A549 (cell line): ENCODE measurements around the gene IL17A. TPM values are rescaled to one million over a fixed set of nuclear protein-coding genes. Genes with fewer than 3 reads are reported as not detected.

Source experiments
- ATAC-seq, 2 experiments: fragments of 200-7000 bp in 1 of 2; fragments of >200 bp in 1 of 2; cut with Nextera tagmentation in 1 of 2; cut with Tn5 transposase in 1 of 2; 3 replicates each; pipeline versions ENCODE4 v1.8.0 to v1.9.1; 2018 to 2020; ENCODE audit warnings: mild to moderate bottlenecking in 1 of 2, moderate library complexity in 1 of 2
- CTCF ChIA-PET: fragments of 300-600 bp; sonication (Branson Sonifier 250); formaldehyde crosslinking; extraction: SDS; loops from one replicate; lab custom pipeline; 2021; ENCODE audit warnings: antibody characterized with exemption, inconsistent platforms; lab: Yijun Ruan, JAX
- POLR2A ChIA-PET: fragments of 350-600 bp; formaldehyde crosslinking; extraction: SDS; loops from one replicate; lab custom pipeline; 2021; ENCODE audit warnings: antibody characterized with exemption, inconsistent platforms; lab: Yijun Ruan, JAX
- DNase-seq, 2 experiments: peaks; one replicate each; pipeline versions ENCODE4 v3.0.0 to v3.0.0-alpha.2; 2011 to 2016; ENCODE audit warnings: low read depth in 1 of 2, low spot score in 1 of 2
- FAIRE-seq: peaks from 2 replicates; lab custom pipeline; 2011; peaks lifted over from hg19 to GRCh38; lab: Jason Lieb, UNC
- H3K27ac ChIP-seq, 2 experiments: fragments of >200 bp; sonication (Bioruptor Twin); formaldehyde crosslinking; 3 replicates each; pipeline ENCODE4 v1.5.1; 2016 to 2017
- H3K4me1 ChIP-seq: fragments of >200 bp; sonication (Bioruptor Twin); formaldehyde crosslinking; 3 replicates; pipeline ENCODE4 v1.6.1; 2016
- H3K4me2 ChIP-seq: fragments of >200 bp; sonication (Bioruptor Twin); formaldehyde crosslinking; 3 replicates; pipeline ENCODE4 v1.6.1; 2016
- H3K4me3 ChIP-seq: fragments of >200 bp; sonication (Bioruptor Twin); formaldehyde crosslinking; 3 replicates; pipeline ENCODE4 v1.5.1; 2016
- H3K9me3 ChIP-seq: fragments of >200 bp; sonication (Bioruptor Twin); formaldehyde crosslinking; 3 replicates; pipeline ENCODE4 v1.6.1; 2016
- ATOH8 ChIP-seq: fragments of 250-450 bp; sonication (Bioruptor Pico); IDR thresholded peaks from 2 replicates; pipeline ENCODE4 v1.5.0; 2020; ENCODE audit warnings: low read depth, mild to moderate bottlenecking, moderate library complexity
- CBX2 ChIP-seq: fragments of 200-600 bp; sonication (generic); IDR thresholded peaks from 2 replicates; pipeline ENCODE4 v1.6.1; 2016; ENCODE audit warnings: low read depth, mild to moderate bottlenecking, borderline replicate concordance
- CEBPB ChIP-seq, 2 experiments: fragments of >200 bp in 1 of 2; sonication (Bioruptor Twin) in 1 of 2; formaldehyde crosslinking in 1 of 2; IDR thresholded peaks; 2 replicates each; pipeline ENCODE4 v1.6.1; 2012 to 2016
- FOSL2 ChIP-seq, 2 experiments: fragments of 450-650 bp in 1 of 2; fragments of >200 bp in 1 of 2; sonication (Bioruptor Twin) in 1 of 2; formaldehyde crosslinking; IDR thresholded peaks; 2 replicates each; pipeline versions ENCODE4 v1.5.0 to v1.6.1; 2016 to 2020; ENCODE audit warnings: mild to moderate bottlenecking in 1 of 2, moderate library complexity in 1 of 2
- GATA3 ChIP-seq: IDR thresholded peaks from 2 replicates; pipeline ENCODE4 v1.6.1; 2012; ENCODE audit warnings: borderline replicate concordance
- HMGXB4 ChIP-seq: fragments of 250-450 bp; sonication (Bioruptor Pico); IDR thresholded peaks from 2 replicates; pipeline ENCODE4 v1.5.0; 2021; ENCODE audit warnings: mild to moderate bottlenecking, moderate library complexity, borderline replicate concordance
- HOXA7 ChIP-seq: fragments of 250-450 bp; sonication (Bioruptor Pico); IDR thresholded peaks from 2 replicates; pipeline ENCODE4 v1.5.0; 2020; ENCODE audit warnings: mild to moderate bottlenecking, moderate library complexity
- JUNB ChIP-seq: fragments of >200 bp; sonication (Bioruptor Twin); formaldehyde crosslinking; IDR thresholded peaks from 2 replicates; pipeline ENCODE4 v1.6.1; 2016
- KDM5A ChIP-seq: fragments of 200-600 bp; sonication (generic); IDR thresholded peaks from 2 replicates; pipeline ENCODE4 v1.6.1; 2016; ENCODE audit warnings: antibody characterized with exemption, mild to moderate bottlenecking
- MAZ ChIP-seq: fragments of 150-350 bp; IDR thresholded peaks from 2 replicates; pipeline ENCODE4 v1.6.1; 2014; ENCODE audit warnings: antibody characterized with exemption, low read depth, low read length, borderline replicate concordance
- MYC ChIP-seq: IDR thresholded peaks from 2 replicates; pipeline ENCODE4 v1.6.1; 2012; ENCODE audit warnings: mild to moderate bottlenecking, inconsistent platforms, low read length, improper control_type of control experiment, borderline replicate concordance
- NFE2L2 ChIP-seq: fragments of 150-350 bp; conservative IDR thresholded peaks from 2 replicates; pipeline ENCODE4 v1.6.1; 2014; ENCODE audit warnings: low read length
- PBX3 ChIP-seq: IDR thresholded peaks from 2 replicates; pipeline ENCODE4 v1.6.1; 2012
- PHF8 ChIP-seq: fragments of 200-600 bp; sonication (generic); IDR thresholded peaks from 2 replicates; pipeline ENCODE4 v1.6.1; 2016; ENCODE audit warnings: low read depth, mild to moderate bottlenecking, antibody characterized with exemption, moderate library complexity, borderline replicate concordance
- POLR2A ChIP-seq: IDR thresholded peaks from 2 replicates; pipeline ENCODE4 v1.6.1; 2012; ENCODE audit warnings: mild to moderate bottlenecking, low read length
- RARB ChIP-seq: fragments of 250-450 bp; sonication (Bioruptor Pico); IDR thresholded peaks from 2 replicates; pipeline ENCODE4 v1.8.0; 2021; ENCODE audit warnings: mild to moderate bottlenecking, moderate library complexity
- RFX5 ChIP-seq: fragments of 450-650 bp; IDR thresholded peaks from 2 replicates; pipeline ENCODE4 v1.7.1; 2014; ENCODE audit warnings: antibody characterized with exemption, mild to moderate bottlenecking, moderate library complexity
- TFCP2L1 ChIP-seq: fragments of 250-450 bp; sonication (Bioruptor Pico); IDR thresholded peaks from 2 replicates; pipeline ENCODE4 v1.5.0; 2021; ENCODE audit warnings: mild to moderate bottlenecking
- USF2 ChIP-seq: fragments of 450-650 bp; IDR thresholded peaks from 2 replicates; pipeline ENCODE4 v1.6.1; 2014; ENCODE audit warnings: antibody characterized with exemption
- ZSCAN20 ChIP-seq: fragments of 250-450 bp; sonication (Bioruptor Pico); IDR thresholded peaks from 2 replicates; pipeline ENCODE4 v1.8.0; 2022; ENCODE audit warnings: mild to moderate bottlenecking, moderate library complexity
- WGBS: methylation state at CpG from one replicate; pipeline ENCODE4 v1.1.6; 2017; ENCODE audit errors: missing lambda C conversion rate; 5-methylcytosine and 5-hydroxymethylcytosine counted together
- polyA plus RNA-seq, 4 experiments: library from polyadenylated mRNA; depleted of rRNA in 3 of 4; stranded (reverse); fragments of >200 nt; fragmentation: RNase III in 1 of 4; extraction: RNeasy Plus Mini Kit Qiagen cat#74134 plus additional on column Dnase treatment in 1 of 4; gene quantifications; 2 replicates in 3 of 4; 3 replicates in 1 of 4; pipeline ENCODE4 v1.2.3, GENCODE V29; 2011 to 2017
- TF ChIP-seq, protein P1 (sequence below): fragments of 150-350 bp; IDR thresholded peaks from 2 replicates; pipeline ENCODE4 v1.6.1; 2014; ENCODE audit warnings: low read depth, mild to moderate bottlenecking, low read length
- TF ChIP-seq, protein P2 (sequence below): IDR thresholded peaks from 2 replicates; pipeline ENCODE4 v1.6.1; 2012
- TF ChIP-seq, protein P3 (sequence below): fragments of >200 bp; sonication (Bioruptor Twin); formaldehyde crosslinking; IDR thresholded peaks from 3 replicates; pipeline ENCODE4 v1.5.1; 2016

Gene IL17A
- polyA plus RNA-seq, 2 of the 4 experiments (the other 2 are of a cell fraction): not detected

GRCh38 chr6:52210227-52210626 lies 24.1 kb downstream of the IL17A start:
- no peaks in the 10 kb centered on the region for H3K9me3 ChIP-seq
- ATAC-seq: no peak
- POLR2A ChIA-PET: no interaction called here
- H3K4me1 ChIP-seq: no peaks in the 10 kb centered on the region
- no peak overlapping the region for H3K27ac ChIP-seq
- FAIRE-seq: no peak
- CTCF ChIA-PET: interaction anchor here (1.3 kb wide), 1 partner anchor 9 kb away, joined by 4 read pairs; no protein-coding TSS in a partner anchor
- WGBS: 8% methylated on average over 2 of the region's 2 CpGs
- no peak overlapping the region for H3K4me3 ChIP-seq
- TF ChIP-seq ZSCAN20 (CRISPR knock-in tag) (no peak), USF2 (no peak), PHF8 (no peak)
- TF ChIP-seq, protein P1, sequence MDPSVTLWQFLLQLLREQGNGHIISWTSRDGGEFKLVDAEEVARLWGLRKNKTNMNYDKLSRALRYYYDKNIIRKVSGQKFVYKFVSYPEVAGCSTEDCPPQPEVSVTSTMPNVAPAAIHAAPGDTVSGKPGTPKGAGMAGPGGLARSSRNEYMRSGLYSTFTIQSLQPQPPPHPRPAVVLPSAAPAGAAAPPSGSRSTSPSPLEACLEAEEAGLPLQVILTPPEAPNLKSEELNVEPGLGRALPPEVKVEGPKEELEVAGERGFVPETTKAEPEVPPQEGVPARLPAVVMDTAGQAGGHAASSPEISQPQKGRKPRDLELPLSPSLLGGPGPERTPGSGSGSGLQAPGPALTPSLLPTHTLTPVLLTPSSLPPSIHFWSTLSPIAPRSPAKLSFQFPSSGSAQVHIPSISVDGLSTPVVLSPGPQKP: no peak
- DNase-seq: no peak
- no peak overlapping the region for H3K4me2 ChIP-seq

DNA sequence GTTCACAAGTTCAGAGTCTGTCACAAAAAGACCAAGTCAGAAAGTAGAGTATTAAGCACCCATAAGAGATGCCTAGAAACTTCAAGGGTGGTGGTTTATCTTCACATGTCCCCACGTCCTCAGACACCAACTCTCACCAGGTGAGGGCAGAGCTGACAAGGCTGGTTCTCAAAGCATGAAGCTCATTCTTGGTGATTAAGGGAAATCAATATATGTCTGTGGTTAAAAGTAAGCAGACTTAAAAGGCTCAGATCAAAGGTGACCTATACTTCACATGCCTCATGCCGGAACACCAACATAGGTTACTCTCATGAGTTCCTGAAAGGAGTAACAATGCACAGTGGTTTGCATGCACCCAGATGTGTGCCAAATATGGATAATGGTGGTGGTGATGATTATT lies 27.0 kb downstream of the IL17A start:
- POLR2A ChIA-PET: no interaction called here

More for the DNA sequence above, 27.0 kb downstream of the IL17A start:
- Histone ChIP-seq H3K4me2 (no peak overlapping the region), H3K27ac (no peak overlapping the region), H3K9me3 (no peaks in the 10 kb centered on the region), H3K4me3 (no peak overlapping the region), H3K4me1 (no peaks in the 10 kb centered on the region)
- no peak for ATAC-seq
- TF ChIP-seq MAZ (no peak), RFX5 (no peak), TFCP2L1 (CRISPR knock-in tag) (no peak), MYC (no peak), NFE2L2 (no peak), HMGXB4 (no peak), KDM5A (no peak), FOSL2 (IDR thresholded peaks at IDR 0.05) (no peak), FOSL2 (CRISPR knock-in tag; IDR thresholded peaks at IDR 0.05) (no peak), RARB (no peak), POLR2A (no peak), CEBPB (IDR thresholded peaks at IDR 0.05) (no peak), HOXA7 (CRISPR knock-in tag) (no peak), CBX2 (no peak), ATOH8 (no peak), PBX3 (no peak), JUNB (no peak), GATA3 (no peak)
- TF ChIP-seq, protein P2, sequence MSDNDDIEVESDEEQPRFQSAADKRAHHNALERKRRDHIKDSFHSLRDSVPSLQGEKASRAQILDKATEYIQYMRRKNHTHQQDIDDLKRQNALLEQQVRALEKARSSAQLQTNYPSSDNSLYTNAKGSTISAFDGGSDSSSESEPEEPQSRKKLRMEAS: no peak
- TF ChIP-seq, protein P3, sequence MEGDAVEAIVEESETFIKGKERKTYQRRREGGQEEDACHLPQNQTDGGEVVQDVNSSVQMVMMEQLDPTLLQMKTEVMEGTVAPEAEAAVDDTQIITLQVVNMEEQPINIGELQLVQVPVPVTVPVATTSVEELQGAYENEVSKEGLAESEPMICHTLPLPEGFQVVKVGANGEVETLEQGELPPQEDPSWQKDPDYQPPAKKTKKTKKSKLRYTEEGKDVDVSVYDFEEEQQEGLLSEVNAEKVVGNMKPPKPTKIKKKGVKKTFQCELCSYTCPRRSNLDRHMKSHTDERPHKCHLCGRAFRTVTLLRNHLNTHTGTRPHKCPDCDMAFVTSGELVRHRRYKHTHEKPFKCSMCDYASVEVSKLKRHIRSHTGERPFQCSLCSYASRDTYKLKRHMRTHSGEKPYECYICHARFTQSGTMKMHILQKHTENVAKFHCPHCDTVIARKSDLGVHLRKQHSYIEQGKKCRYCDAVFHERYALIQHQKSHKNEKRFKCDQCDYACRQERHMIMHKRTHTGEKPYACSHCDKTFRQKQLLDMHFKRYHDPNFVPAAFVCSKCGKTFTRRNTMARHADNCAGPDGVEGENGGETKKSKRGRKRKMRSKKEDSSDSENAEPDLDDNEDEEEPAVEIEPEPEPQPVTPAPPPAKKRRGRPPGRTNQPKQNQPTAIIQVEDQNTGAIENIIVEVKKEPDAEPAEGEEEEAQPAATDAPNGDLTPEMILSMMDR: no peak
- TF ChIP-seq, protein P1: no peak
- FAIRE-seq: no peak
- 15% methylated on average over 2 of the region's 2 CpGs for whole genome bisulfite sequencing
- CTCF ChIA-PET: interaction anchor here (1.6 kb wide), 1 partner anchor 11 kb away, joined by 3 read pairs; no protein-coding TSS in a partner anchor
- no peak for DNase-seq
